Tibial nerve (tissue), 4 donors: ENCODE data around the gene SIGLEC7.

Experiments used
- EP300 ChIP-seq, 2 donors: sonication (generic); formaldehyde crosslinking; IDR thresholded peaks; one replicate each; pipeline ENCODE4 v1.6.1; 2017; ENCODE audit warnings: antibody characterized with exemption in 2 of 2, mild to moderate bottlenecking in 1 of 2
- POLR2A ChIP-seq, 2 donors: fragments of 450-650 bp; IDR thresholded peaks; one replicate each; pipeline ENCODE4 v1.6.1; 2017; ENCODE audit warnings: antibody characterized with exemption in 2 of 2, mild to moderate bottlenecking in 2 of 2, moderate library complexity in 2 of 2
- TF ChIP-seq, protein P1 (sequence below), 5 experiments: fragments of 200-600 bp in 3 of 5; fragments of 450-650 bp in 2 of 5; sonication (generic) in 3 of 5; IDR thresholded peaks; one replicate each; pipeline ENCODE4 v1.5.1; 2016 to 2019; ENCODE audit warnings: antibody characterized with exemption in 5 of 5, mild to moderate bottlenecking in 3 of 5, moderate library complexity in 2 of 5

DNA sequence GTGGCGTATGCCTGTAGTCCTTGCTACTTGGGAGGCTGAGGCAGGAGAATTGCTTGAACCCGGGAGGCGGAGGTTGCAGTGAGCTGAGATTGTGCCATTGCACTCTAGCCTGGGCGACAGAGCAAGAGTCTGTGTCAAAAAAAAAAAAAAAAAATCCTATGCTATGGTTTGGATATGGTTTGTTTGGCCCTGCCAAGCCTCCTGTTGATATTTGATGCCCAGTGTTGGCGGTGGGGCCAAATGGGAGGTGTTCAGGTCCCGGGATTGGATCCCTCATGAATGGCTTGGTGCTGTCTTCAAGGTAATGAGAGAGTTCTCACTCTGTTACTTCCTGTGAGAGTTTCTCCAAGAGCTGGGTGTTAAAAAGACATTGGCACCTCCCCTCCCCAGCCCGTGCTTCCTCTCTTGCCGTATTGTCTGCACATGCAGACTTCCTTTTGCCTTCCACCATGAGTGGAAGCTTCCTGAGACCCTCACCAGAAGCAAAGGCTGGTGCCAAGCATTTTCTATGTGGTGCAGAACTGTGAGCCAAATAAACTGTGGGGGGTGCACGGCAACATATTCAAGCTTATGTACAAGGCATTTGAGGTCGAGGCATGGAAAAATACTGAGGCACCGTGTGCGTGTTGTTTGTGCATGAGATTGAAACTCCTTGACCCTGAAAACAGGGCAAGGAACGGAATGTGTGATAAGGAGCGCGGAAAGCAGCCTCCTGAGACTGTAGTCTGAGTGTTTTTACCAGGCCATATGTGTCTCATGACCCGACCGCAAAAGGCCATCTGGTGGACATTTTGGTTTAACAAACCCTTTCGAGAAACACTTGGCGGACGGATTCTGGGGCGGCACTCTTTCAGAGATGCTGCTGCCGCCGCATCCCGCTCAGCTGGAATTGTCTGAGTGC, 10.1 kb upstream of the SIGLEC7 start:
- TF ChIP-seq, protein P1, sequence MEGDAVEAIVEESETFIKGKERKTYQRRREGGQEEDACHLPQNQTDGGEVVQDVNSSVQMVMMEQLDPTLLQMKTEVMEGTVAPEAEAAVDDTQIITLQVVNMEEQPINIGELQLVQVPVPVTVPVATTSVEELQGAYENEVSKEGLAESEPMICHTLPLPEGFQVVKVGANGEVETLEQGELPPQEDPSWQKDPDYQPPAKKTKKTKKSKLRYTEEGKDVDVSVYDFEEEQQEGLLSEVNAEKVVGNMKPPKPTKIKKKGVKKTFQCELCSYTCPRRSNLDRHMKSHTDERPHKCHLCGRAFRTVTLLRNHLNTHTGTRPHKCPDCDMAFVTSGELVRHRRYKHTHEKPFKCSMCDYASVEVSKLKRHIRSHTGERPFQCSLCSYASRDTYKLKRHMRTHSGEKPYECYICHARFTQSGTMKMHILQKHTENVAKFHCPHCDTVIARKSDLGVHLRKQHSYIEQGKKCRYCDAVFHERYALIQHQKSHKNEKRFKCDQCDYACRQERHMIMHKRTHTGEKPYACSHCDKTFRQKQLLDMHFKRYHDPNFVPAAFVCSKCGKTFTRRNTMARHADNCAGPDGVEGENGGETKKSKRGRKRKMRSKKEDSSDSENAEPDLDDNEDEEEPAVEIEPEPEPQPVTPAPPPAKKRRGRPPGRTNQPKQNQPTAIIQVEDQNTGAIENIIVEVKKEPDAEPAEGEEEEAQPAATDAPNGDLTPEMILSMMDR (IDR thresholded peaks at IDR 0.05): no peak
- TF ChIP-seq POLR2A (IDR thresholded peaks at IDR 0.05) (no peak), EP300 (IDR thresholded peaks at IDR 0.05) (no peak)
